ENCODE measurements around the gene NACA.
"Not testable (repeated sequence)": the region's sequence is repeated elsewhere in the genome, so short reads cannot be mapped to it uniquely, and the experiment has no call there.

Gene NACA

GRCh38 chr12:56724972-56725722 is at the start of gene NACA:
Gene NACA, minus strand, starts transcription at chr12:56725299. Its CDS starts 778 bp downstream, at chr12:56724521.
- peak; percentile 91 for DNase-seq (ENCODE audit: low read depth, low spot score)

- no peak for DNase-seq (ENCODE audit: low read depth, low spot score)
Observed at GRCh38 chr12:56773113-56773512, 48.0 kb upstream of the NACA start.

- DNase-seq (ENCODE audit: low read depth, low spot score): no peak
Observed at GRCh38 chr12:56772625-56773024, 47.5 kb upstream of the NACA start.

- DNase-seq (ENCODE audit: low read depth, low spot score): no peak
Observed at GRCh38 chr12:56769868-56770267, 44.8 kb upstream of the NACA start.

- DNase-seq (ENCODE audit: low read depth, low spot score): no peak
Observed at GRCh38 chr12:56768424-56768823, 43.3 kb upstream of the NACA start.

- no peak for DNase-seq (ENCODE audit: low read depth, low spot score)
Observed at GRCh38 chr12:56766535-56766934, 41.4 kb upstream of the NACA start.

GRCh38 chr12:56763753-56764657 is 38.9 kb upstream of the NACA start:
- no peak for DNase-seq (ENCODE audit: low read depth, low spot score)

- DNase-seq (ENCODE audit: low read depth, low spot score): no peak
Observed at GRCh38 chr12:56761812-56762211, 36.7 kb upstream of the NACA start.

GRCh38 chr12:56760460-56760859 is 35.4 kb upstream of the NACA start:
- no peak for DNase-seq (ENCODE audit: low read depth, low spot score)

- no peak for DNase-seq (ENCODE audit: low read depth, low spot score)
Observed at GRCh38 chr12:56759263-56759908, 34.3 kb upstream of the NACA start.

- no peak for DNase-seq (ENCODE audit: low read depth, low spot score)
Observed at GRCh38 chr12:56758728-56759262, 33.7 kb upstream of the NACA start.

- not testable (repeated sequence) for DNase-seq (ENCODE audit: low read depth, low spot score)
Observed at GRCh38 chr12:56757971-56758370, 32.9 kb upstream of the NACA start.

- DNase-seq (ENCODE audit: low read depth, low spot score): no peak
Observed at GRCh38 chr12:56753566-56753965, 28.5 kb upstream of the NACA start.

GRCh38 chr12:56751712-56752598 is 26.9 kb upstream of the NACA start, which contains the start of gene PRIM1:
Gene PRIM1, minus strand, starts transcription at chr12:56752323. Its CDS starts 25 bp downstream, at chr12:56752298.
- DNase-seq (ENCODE audit: low read depth, low spot score): no peak

- not testable (repeated sequence) for DNase-seq (ENCODE audit: low read depth, low spot score)
Observed at GRCh38 chr12:56750596-56750995, 25.5 kb upstream of the NACA start.

GRCh38 chr12:56749853-56750252 is 24.8 kb upstream of the NACA start:
- DNase-seq (ENCODE audit: low read depth, low spot score): no peak

- DNase-seq (ENCODE audit: low read depth, low spot score): no peak
Observed at GRCh38 chr12:56749359-56749758, 24.3 kb upstream of the NACA start.

GRCh38 chr12:56728139-56728861 is 3.2 kb upstream of the NACA start:
- no peak for DNase-seq (ENCODE audit: low read depth, low spot score)

- DNase-seq (ENCODE audit: low read depth, low spot score): not testable (repeated sequence)
Observed at GRCh38 chr12:56726196-56726675, 1.1 kb upstream of the NACA start.

- no peak for DNase-seq (ENCODE audit: low read depth, low spot score)
Observed at GRCh38 chr12:56725723-56726102, 614 bp upstream of the NACA start.
